Stimulated activated CD8-positive, alpha-beta memory T cell treated with anti-CD3 and anti-CD28 coated beads, Interleukin-7, amount 100 ng/mL, for 24 hours (primary cell): ENCODE measurements around the gene EBF3.

Source experiments
- DNase-seq: peaks from one replicate; pipeline ENCODE4 v3.0.0-alpha.2; 2020; ENCODE audit warnings: low read depth

The EBF3 gene

DNA sequence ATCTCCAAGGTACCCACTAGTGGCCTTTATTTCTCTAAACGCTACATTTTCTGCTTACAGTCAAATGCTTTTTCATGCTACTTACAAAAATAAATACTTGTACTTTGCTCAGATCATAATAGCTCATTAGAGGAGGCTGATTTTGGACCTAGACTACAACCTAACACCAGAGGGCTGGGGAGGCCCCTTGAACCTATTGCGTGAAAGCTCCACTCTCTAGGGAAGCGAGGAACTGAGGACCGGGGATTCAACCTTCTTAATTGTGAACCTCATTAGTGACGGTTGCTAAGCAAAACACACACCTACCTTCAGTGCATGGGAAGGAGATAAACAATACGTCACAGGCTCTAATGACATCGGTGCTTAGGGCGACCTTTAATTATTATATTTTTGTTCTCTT, 92.1 kb downstream of the EBF3 start:
- no peak for DNase-seq

DNA sequence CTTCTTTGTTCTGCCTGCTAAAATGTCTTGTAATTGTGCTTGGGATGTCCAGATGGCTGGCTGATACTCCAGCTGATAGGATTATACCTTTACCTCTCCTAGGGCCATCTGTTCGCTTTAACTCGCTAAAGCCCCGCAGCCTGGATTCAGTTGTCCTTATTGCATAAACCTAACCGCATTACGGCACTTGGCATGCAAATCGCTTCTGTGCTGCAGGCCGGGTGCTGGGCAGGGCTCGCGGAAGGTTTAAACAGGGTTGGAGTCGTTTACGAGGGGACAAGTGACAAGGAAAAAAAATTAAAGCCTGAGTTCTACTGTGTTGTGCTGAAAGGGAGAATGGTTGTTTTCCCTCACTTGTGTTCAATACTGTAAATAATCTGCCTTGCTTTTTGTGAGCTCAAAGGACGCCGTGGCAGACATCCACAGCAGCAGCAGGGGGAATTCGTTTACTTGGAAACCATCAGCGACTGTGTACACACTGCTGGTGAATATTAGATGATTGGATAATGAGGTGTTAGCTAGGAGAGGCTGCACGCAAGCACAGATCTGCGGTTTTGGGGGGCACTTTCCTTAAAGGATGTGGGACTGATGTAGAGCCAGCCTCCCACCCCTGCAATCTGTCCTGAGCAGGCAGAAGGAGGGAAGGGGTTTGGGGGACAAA, 93.0 kb downstream of the EBF3 start:
- no peak for DNase-seq

DNA sequence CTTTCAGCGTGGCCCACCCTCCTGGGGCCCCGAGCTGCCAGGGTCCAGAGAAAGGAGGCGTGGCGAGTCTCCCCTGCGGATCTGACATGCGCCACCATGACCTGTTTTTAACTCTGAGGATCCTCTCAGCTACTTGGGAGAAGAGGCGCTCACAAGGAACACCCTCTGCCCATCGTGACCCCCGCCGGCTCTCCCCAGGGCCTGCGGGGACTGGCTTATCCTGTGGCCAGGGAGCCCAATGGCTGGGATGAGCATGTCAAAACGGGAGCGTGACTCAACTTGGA, 93.7 kb downstream of the EBF3 start:
- no peak for DNase-seq

DNA sequence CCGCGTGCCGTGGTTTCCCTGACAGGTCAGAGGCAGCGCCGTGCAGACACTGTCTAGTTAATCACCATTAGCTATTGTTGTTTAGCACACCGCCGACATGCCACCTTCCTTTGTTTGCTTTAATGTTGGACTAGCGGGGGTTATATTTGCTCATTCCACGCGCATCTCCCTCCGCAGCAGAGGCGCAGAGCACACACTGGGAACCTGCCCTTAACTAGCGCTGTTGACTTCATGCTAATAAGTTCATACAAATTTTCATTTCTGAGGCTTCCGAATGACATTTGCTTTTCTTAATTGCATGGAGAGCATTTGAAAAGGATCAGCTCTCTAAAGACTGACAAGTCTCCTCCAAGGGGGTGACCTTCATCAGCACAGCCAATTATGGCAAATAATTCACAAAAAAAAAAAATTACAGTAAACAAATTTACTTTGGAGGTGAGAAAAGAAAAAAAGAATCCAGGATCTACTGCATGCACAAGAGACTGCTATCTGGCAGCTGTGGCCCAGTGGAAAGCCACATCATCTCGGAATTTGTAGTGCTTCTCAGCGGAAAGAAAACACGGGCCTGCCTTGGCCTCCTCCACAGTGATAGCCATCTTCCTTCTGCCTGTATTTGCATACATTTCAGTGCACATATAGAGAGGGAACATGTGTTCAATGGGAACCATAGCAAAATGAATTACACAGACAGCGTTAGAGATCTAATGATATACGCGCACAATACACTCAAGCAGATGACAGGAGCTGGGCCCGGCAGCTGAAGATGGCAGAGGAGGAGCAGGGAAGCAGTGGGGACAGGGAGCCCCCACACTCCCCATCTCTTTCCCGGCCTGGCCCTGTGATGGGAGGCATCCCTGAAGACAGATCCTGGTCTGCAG, 94.2 kb downstream of the EBF3 start:
- no peak for DNase-seq

DNA sequence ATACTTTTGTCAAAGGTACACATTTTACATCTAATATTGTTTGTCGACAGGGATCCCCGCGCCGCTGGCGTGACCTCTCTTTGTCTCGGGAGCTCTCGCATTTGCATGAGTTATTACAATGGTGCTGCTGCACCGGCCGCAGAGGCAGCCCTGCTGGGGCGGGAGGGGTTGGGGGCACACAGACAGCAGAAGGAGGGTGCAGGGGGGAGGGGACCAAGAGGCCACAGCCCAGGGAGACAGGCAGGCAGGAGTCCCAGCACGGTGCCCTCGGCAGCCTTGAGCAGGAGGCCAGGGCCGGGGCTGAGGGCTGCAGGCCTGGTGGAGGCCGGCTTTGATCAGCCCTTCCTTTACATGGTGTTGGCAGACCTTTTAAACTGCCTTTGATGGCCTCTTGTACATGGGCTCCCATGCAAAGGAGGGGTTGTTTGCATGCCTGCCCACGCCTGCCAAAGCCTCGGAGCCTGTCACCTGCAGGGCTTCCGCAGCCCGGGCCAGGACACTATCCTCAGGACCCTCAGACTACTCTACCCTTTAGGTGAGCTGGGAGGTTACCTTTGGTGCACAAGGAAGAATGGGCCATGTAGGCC, 95.5 kb downstream of the EBF3 start:
- no peak for DNase-seq

DNA sequence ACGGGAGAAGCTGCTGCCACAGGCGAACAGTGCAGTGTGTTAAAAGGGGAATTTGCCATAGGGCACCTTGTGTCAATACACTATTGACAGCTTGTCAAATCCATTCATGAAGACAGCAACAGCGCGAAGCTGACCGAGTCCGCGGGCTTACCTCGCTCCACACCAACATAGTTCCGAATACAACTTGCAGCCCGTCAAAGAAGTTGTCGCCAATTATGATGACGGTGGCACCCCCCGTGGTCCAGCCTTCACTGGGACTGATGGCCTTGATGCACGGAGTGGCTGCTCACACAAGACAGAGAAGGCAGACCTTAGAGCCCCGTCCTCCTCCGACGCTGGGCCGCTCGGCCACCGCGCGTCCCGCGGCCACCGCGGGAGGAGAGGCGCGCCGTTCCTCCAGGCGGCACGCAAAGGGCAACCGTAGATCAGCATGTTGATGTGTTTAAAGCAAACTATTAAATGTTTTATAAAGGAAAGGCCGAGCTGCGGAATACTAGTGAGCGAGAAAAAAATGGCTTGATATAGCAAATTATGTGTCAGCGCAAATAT, 96.4 kb downstream of the EBF3 start:
- no peak for DNase-seq

DNA sequence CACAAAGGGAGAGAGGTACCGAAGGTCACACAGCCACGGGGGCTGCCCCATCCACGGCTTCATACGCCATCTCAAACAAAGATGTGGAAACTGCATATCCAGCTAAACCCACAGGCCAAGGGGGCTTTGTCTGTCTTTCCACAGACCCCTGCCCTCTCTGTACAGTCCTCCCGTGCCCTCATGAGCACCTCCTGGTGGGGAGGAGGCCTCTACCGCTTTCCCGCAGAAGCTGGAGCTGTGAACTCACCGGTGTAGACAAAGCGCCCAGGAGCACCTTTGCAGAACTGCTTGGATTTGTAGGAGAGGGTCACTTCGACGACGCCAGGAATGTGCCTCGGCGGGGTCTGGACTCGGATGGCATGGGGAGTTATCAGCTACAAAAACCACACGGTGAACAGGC, 97.2 kb downstream of the EBF3 start:
- DNase-seq, result no peak

DNA sequence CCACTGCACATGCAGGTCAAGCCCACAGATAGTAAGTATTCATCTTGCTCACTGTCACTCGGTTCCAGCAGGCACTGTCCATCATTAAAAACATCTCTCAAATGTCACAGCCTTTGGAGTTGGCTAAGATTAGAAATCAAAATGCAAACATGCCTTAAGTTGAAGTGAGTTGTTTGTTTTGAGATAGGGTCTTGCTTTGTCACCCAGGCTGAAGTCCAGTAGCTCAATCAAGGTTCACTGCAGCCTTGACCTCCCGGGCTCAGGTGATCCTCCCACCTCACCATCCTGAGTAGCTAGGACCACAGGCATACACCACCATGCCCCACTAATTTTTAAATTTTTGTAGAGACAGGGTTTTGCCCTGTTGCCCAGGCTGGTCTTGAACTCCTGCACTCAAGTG, 98.1 kb downstream of the EBF3 start:
- no peak for DNase-seq

DNA sequence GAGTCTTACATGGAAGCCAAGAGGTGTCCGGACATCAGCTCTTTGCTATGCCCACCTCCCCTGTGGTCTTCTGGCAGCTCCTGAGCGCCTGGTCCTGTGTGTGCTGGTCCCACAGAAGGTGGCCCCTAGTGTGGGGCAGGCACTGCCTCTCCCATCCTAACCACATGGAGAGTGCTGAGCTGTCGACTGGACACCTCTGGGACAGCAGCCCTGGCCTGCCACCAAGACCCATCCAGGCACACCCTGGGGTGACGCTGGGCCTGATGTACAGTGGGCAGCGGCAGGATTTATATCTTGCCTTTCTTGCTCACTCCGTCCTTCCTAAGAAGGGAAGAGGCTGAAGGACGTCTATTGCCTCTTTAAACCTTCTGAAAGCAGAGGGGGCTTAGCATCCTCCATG, 98.7 kb downstream of the EBF3 start:
- no peak for DNase-seq

DNA sequence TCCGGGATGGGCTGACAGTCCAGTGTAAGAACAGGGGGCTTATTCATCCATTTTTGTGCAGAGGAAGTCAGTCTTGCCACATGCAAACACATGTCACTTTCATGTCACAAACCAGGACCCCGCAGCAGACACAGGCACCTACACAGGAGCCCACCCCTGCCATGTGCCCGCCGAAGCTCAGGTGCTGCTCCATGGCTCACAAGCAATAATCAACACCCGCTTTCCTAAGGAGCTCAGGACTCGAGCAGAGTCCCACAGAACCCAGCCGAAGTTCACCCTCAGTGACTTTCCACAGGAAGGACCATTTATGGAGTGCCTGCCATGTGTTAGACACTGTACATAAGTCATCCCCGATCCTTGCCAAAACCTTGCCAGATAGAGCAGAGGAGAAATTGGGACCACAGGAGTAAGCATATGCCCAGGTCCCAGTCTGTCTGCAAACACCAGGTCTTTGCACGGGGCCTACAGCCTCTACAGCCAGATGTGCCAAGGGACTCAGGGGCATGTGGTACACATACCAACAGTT, 99.4 kb downstream of the EBF3 start:
- no peak for DNase-seq

DNA sequence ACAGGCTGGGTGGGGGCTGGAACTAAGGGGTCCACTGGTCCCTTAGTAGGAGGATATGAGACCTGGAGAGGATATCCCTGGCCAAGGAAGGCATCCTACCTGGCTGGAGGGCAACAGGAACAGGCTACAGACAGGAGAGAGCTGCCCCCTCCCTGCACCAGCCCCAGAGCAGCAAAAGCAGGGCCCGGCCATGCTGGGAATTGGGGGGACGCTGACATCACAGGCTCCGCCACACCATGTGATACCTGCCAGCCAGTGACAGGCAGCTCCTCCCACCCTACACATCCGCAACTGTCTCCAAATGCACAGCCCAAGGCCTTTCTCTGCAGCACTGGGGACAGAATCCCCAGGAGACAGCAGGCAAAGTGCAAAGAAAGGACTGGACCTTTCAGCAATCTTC, 100.0 kb downstream of the EBF3 start:
- DNase-seq, result no peak

DNA sequence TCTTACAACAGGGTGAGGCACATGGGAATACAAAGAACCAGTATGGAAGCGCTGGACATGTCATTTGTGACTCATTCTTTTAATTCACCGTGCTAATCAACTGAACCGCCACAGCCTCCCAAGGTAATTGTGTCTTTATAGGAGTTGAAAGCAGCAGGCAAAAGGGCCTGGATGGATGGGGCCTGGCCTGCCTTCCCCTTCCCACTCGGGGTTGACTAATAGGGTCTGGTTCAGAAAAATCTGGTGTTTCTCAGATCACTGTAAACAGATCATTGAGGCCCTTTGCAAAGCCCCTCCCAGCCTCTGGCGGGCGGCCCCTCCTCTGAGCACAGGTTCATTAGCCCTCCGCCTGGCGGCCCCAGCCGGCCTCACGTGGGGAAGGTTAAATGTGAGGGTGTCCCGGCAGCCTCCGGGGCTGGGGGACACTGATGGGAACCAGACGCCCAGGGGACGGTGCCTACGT, 100.8 kb downstream of the EBF3 start:
- DNase-seq, result no peak

DNA sequence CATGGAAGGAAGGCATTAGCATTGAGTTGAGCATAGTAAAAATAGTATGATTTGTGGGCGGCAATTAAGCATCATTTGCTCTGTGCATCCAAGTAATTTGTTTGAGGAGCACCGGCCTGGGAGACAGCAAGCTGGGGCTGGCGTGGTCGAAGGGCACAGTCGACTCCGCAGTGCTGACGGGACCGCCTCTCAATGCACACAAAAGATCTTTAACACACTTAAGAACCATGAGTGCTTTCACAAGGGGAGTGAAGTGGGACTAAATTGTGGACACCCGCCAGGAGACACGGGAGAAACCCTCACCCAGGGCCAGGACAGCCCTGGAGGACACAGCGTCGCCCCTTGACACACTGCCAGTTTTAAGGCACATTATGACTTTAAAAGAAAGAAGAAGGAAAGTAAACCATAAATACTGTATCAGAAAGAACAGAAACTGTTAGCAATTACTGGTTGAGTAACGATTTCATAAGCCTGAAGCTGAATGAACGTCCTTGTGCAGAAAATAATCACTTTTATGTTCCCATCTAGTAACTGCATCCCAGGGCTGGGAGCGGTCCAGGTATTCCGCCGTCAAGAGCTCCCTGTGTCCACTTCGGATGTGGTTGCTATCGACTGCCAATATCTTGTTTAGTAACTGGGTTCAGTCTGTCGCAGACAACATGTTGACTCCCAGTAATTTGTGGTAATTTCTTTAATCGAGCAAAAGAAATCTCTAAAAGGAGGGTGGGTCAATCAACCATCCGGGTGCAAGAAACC, 102.1 kb downstream of the EBF3 start:
- DNase-seq, result no peak

DNA sequence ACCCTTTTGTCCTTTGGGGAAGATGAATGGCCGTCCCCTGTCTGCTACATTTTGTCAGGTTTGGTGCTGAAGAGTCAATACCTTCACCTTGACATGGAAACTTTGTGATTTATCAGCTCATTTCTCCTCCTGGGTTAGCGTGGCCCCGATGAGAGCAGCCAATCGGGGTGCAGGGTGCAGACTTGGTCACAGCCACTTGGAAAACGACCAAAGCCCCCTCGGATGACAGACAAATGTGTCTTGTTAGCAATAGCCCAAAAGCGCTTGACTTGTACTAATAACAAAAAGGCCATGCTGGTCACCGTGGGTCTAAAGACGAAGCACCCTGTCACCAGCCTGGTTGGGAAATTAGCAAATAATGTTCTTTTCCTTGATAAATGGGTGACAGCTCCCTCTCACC, 103.7 kb downstream of the EBF3 start:
- no peak for DNase-seq

DNA sequence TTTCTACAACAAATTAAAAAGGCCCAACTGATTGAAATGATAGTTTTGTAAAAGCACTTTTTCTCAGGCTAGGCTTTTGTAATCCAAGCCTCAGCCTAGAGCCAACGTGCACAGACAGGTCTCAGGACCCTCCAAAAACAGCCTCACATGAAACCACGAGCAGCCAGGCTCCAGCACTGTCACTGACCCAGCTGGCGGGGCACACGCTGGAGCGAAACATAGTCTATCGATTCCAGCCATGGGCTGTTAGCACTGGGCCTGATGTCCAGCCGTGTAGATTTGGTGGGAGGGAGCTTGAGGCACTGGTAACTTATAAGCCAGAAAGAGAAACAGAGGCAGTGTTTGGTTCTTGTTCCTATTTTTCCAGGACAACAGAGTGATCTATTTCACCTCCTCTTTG, 104.5 kb downstream of the EBF3 start:
- DNase-seq, result no peak

DNA sequence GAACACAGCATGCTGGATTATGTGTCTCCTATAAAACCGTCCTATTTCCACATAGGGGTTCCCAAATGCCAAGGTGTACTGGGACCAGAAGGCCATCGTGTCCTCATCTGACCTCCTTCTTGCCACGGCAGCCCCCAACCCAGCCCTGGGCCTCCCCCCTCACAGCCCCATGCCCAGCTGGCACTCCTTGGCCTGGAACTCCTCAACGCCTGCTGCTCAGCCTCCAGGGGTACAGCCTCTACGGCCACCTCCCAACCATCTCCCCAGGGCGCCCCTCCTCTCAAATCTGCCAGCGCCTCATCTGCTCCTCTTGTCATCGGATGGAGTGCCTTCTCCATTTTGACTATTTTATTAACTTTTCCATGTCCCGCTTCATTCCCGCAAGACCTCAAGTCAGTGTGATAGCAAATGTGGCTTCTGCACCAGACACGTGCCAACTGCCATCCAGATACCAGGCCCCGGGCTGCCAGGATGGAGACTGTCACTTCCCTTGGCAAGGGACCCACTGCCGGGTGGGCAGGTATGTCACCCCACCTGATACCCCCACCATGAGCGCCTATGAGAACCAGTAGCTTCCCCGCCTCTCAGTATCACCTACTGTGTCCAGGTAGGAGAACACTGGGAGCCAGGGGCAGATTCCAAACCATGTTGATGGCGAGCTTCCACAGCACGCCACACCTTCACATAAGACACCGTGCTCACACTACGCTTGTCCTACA, 106.7 kb downstream of the EBF3 start:
- no peak for DNase-seq

DNA sequence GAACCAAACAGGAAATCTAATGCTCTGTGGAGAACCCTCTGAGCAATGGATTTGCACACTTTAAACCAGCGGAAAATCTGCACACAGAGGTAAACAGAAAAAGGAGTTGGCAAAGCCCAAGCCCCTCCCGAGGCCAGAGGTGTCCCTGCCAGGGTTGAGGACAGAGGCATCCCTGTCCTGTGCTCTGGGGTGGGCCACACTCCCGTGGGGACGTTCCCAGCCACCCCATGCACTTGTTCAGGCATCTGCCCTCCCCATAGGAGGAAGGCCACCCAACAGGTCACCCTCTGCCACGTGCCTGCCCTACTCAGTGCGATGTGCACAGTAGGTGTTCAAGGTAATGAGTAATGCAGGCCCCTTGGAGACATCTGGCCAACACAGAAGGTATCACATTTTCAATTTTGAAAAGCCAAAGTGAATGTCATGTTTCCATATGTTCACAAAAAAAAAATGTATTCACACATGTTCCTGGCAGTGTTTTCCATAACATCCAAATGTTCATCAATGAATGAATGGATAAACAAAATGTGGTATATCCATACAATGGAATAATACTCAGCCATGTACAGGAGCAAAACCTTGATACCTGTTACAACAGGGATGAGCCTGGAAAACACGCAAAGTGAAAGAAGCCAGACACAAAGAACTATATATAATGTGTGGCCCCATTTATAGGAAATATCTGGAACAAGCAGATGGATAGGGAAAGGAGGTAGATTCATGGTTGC, 108.1 kb downstream of the EBF3 start:
- DNase-seq, result no peak

DNA sequence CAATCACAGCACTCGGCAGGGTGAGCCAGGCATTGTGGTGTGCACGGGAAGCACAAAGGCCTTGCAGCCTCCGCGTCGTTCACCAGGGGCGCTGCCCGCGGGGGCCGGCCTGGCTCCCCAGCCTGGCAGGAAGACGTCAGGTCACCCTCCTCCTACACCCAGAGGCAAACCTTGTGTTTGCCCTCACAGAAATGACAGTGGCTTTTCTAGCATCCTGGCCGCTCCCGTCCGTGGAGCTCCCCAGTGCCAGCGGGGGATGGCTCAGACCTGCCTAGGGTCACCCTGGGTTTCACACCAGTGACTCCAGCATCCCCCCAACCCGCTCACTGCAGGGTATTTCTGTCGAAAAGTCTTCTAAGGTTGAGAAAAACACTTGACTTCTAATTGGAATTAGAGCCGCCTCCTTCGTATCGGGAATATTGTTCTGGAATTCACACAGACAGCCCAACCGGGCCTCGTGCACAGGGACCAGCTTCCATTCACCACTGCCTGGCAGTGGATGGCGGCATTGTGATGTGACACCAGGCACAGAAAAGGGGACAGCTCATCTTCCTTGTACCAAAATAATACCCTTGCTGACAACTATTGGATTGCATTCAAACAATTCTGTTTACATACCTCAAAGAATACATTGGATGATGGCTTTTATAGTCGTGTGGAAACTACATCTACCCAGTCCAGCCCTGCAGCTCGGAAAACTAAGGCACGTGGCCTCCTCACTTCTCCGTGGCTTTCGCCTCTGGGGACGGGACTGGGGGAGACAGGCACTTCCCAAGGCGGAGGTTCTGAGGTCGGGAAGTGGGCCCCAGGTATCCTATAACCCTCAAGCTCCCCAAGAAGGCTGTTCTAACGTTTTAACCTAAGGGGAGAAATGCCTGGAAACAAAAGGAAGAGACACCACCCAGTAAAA, 109.0 kb downstream of the EBF3 start:
- no peak for DNase-seq

DNA sequence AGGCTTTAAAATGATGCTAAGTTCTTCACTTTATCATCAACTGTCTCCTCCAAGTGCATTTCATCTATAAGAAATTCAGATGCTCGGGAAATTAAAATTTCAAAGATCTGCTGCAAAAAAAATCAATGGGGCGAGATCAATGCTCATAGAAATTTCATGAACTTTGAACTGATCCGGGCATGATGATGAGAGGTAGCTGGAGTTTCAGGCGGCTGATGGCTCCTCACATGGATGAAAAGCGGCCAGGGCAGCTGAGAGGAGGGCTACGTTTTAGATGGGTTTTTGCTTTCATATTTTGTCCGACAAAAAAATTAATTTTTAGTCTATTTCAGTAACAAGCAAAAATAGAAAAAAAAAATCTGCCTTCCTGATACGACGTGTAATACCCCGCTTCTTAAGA, 109.9 kb downstream of the EBF3 start:
- no peak for DNase-seq

DNA sequence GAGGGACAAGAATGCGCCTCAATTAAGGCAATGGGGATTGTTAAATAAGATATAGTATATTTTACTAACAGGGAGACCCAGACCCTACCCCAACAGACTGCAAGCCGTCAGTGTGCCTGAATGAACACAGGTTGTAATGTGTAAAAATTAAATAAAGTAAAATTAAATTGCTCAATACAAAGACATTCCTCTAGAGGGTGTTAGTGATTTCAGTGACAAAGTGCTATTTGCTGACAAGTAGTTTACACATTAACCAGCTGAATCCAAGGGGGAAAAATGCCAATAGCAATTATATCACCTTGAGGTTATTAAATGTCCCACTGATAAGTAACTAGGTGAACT, 110.5 kb downstream of the EBF3 start:
- no peak for DNase-seq
